Naive thymus-derived CD8-positive, alpha-beta T cell (primary cell): Measurements from ENCODE around the gene IL1RAPL2. TPM values are rescaled to one million over a fixed set of nuclear protein-coding genes. Genes with fewer than 3 reads are reported as not detected.
"Not testable (repeated sequence)": the region's sequence is repeated elsewhere in the genome, so short reads cannot be mapped to it uniquely, and the experiment has no call there.

Source experiments
- ATAC-seq, 2 donors: fragments of 150-1000 bp; cut with Tn5 transposase in 1 of 2; sonication (Bioruptor Pico), chemical (Tn5 transposase) in 1 of 2; 1 replicate in 1 of 2; 2 replicates in 1 of 2; pipeline ENCODE4 v1.10.0; 2021; ENCODE audit warnings: mild to moderate bottlenecking in 2 of 2, moderate library complexity in 2 of 2
- POLR2A ChIA-PET: fragments of 350-600 bp; sonication (Branson Sonifier 250); formaldehyde crosslinking; loops from one replicate; lab custom pipeline; 2021; ENCODE audit warnings: antibody characterized with exemption; lab: Charles Lee
- DNase-seq, 10 donors: peaks; one replicate each; pipeline versions ENCODE4 v3.0.0 to v3.0.0-alpha.2; 2020 to 2022
- H3K27ac Mint-ChIP-seq, 10 donors: one replicate each; pipeline ENCODE4 v1.8.0; 2020 to 2022; ENCODE audit warnings: mild to moderate bottlenecking in 10 of 10, mixed read lengths in 10 of 10, moderate library complexity in 4 of 10, inconsistent platforms in 1 of 10
- H3K27me3 Mint-ChIP-seq, 5 donors: one replicate each; pipeline ENCODE4 v1.8.0; 2021 to 2022; ENCODE audit warnings: mixed read lengths in 5 of 5
- H3K36me3 Mint-ChIP-seq, 3 donors: one replicate each; pipeline ENCODE4 v1.8.0; 2020 to 2022; ENCODE audit warnings: mixed read lengths in 3 of 3, mild to moderate bottlenecking in 2 of 3, inconsistent platforms in 1 of 3
- H3K4me1 Mint-ChIP-seq, 4 donors: one replicate each; pipeline ENCODE4 v1.8.0; 2021 to 2022; ENCODE audit warnings: mixed read lengths in 4 of 4
- H3K4me3 Mint-ChIP-seq, 10 donors: one replicate each; pipeline ENCODE4 v1.8.0; 2020 to 2022; ENCODE audit warnings: mild to moderate bottlenecking in 10 of 10, mixed read lengths in 10 of 10, moderate library complexity in 6 of 10, inconsistent platforms in 1 of 10
- H3K9me3 Mint-ChIP-seq, 9 donors: one replicate each; pipeline ENCODE4 v1.8.0; 2020 to 2022; ENCODE audit warnings: mixed read lengths in 9 of 9, mild to moderate bottlenecking in 3 of 9, inconsistent platforms in 1 of 9, moderate library complexity in 1 of 9
- polyA plus RNA-seq, 3 donors: library from polyadenylated mRNA; unstranded; fragments of 300-500 nt; fragmentation: Illumina TruSeq; gene quantifications; one replicate each; pipeline ENCODE4 v1.2.3, GENCODE V29; 2021
- total RNA-seq, 8 experiments: library from RNA in 2 of 8; stranded (reverse) in 2 of 8; gene quantifications; one replicate each; pipeline ENCODE4 v1.2.3 and lab custom pipeline; 2021 to 2026

The IL1RAPL2 gene
- total and polyA plus RNA-seq, 5 experiments from 2014 or later, result not detected

GRCh38 chrX:105229146-105229545, 663.1 kb downstream of the IL1RAPL2 start:
- no peak for DNase-seq
- Mint-ChIP-seq H3K9me3 (no peaks in the 10 kb centered on the region), H3K4me1 (no peaks in the 10 kb centered on the region), H3K36me3 (no peaks in the 10 kb centered on the region), H3K27ac (no peak overlapping the region), H3K4me3 (no peak overlapping the region), H3K27me3 (no peaks in the 10 kb centered on the region)
- ATAC-seq, result no peak
- POLR2A ChIA-PET, result no interaction called here

GRCh38 chrX:105237407-105237806, 671.4 kb downstream of the IL1RAPL2 start:
- POLR2A ChIA-PET, H3K4me1 Mint-ChIP-seq, DNase-seq, H3K27me3 Mint-ChIP-seq, H3K4me3 Mint-ChIP-seq, H3K9me3 Mint-ChIP-seq, ATAC-seq, H3K27ac Mint-ChIP-seq, H3K36me3 Mint-ChIP-seq: not testable (repeated sequence)

GRCh38 chrX:105241056-105241455, 675.1 kb downstream of the IL1RAPL2 start:
- no peak for ATAC-seq
- Mint-ChIP-seq H3K9me3 (peaks cover 0 to 2% (median 0%) of the 10 kb centered on the region in 9 donors), H3K27ac (no peak overlapping the region), H3K4me1 (no peaks in the 10 kb centered on the region), H3K4me3 (no peak overlapping the region), H3K27me3 (no peaks in the 10 kb centered on the region), H3K36me3 (no peaks in the 10 kb centered on the region)
- POLR2A ChIA-PET, result no interaction called here
- no peak for DNase-seq

GRCh38 chrX:105260291-105261043, 694.5 kb downstream of the IL1RAPL2 start:
- no peak for ATAC-seq

GRCh38 chrX:105263171-105263570, 697.2 kb downstream of the IL1RAPL2 start:
- H3K27ac Mint-ChIP-seq, result no peak overlapping the region
- peaks cover 0 to 4% (median 0%) of the 10 kb centered on the region in 3 donors for H3K36me3 Mint-ChIP-seq
- DNase-seq (no peak), ATAC-seq (no peak)
- H3K4me1 Mint-ChIP-seq, result no peaks in the 10 kb centered on the region
- no peaks in the 10 kb centered on the region for H3K27me3 Mint-ChIP-seq
- POLR2A ChIA-PET, result no interaction called here
- peaks cover 0 to 10% (median 0%) of the 10 kb centered on the region in 9 donors for H3K9me3 Mint-ChIP-seq
- H3K4me3 Mint-ChIP-seq, result no peak overlapping the region

More at GRCh38 chrX:105260291-105261043, 694.5 kb downstream of the IL1RAPL2 start:
- Mint-ChIP-seq H3K27ac (no peak overlapping the region), H3K27me3 (no peaks in the 10 kb centered on the region), H3K36me3 (peaks cover 0 to 4% (median 0%) of the 10 kb centered on the region in 3 donors), H3K4me1 (no peaks in the 10 kb centered on the region), H3K9me3 (peaks cover 0 to 11% (median 4%) of the 10 kb centered on the region in 9 donors), H3K4me3 (no peak overlapping the region)
- no peak for DNase-seq
- POLR2A ChIA-PET, result no interaction called here

GRCh38 chrX:105263801-105264200, 697.8 kb downstream of the IL1RAPL2 start:
- DNase-seq (no peak), ATAC-seq (no peak)
- Mint-ChIP-seq H3K27me3 (no peaks in the 10 kb centered on the region), H3K36me3 (peaks cover 0 to 4% (median 0%) of the 10 kb centered on the region in 3 donors), H3K9me3 (peaks cover 0 to 4% (median 0%) of the 10 kb centered on the region in 9 donors), H3K4me3 (no peak overlapping the region), H3K27ac (no peak overlapping the region), H3K4me1 (no peaks in the 10 kb centered on the region)
- POLR2A ChIA-PET, result no interaction called here

GRCh38 chrX:105265093-105265492, 699.1 kb downstream of the IL1RAPL2 start:
- POLR2A ChIA-PET, result no interaction called here
- Mint-ChIP-seq H3K27ac (no peak overlapping the region), H3K4me1 (no peaks in the 10 kb centered on the region), H3K27me3 (no peaks in the 10 kb centered on the region), H3K36me3 (peaks cover 0 to 4% (median 0%) of the 10 kb centered on the region in 3 donors), H3K4me3 (no peak overlapping the region), H3K9me3 (peaks cover 0 to 4% (median 0%) of the 10 kb centered on the region in 9 donors)
- ATAC-seq, result no peak
- DNase-seq, result no peak

- ATAC-seq, result no peak
- H3K36me3 Mint-ChIP-seq, result no peaks in the 10 kb centered on the region
- no peak overlapping the region for H3K27ac Mint-ChIP-seq
- no peak overlapping the region for H3K4me3 Mint-ChIP-seq
- no peaks in the 10 kb centered on the region for H3K27me3 Mint-ChIP-seq
- no peak for DNase-seq
- H3K4me1 Mint-ChIP-seq, result no peaks in the 10 kb centered on the region
- H3K9me3 Mint-ChIP-seq, result peaks cover 0 to 5% (median 0%) of the 10 kb centered on the region in 9 donors
- POLR2A ChIA-PET, result no interaction called here
Measured at GRCh38 chrX:105266456-105266855, 700.5 kb downstream of the IL1RAPL2 start.

- no peak for ATAC-seq
- DNase-seq, result no peak
- POLR2A ChIA-PET, result no interaction called here
- Mint-ChIP-seq H3K9me3 (peaks cover 0 to 5% (median 0%) of the 10 kb centered on the region in 9 donors), H3K27me3 (no peaks in the 10 kb centered on the region), H3K4me3 (no peak overlapping the region), H3K27ac (no peak overlapping the region), H3K36me3 (no peaks in the 10 kb centered on the region), H3K4me1 (no peaks in the 10 kb centered on the region)
Measured at GRCh38 chrX:105267167-105267566, 701.2 kb downstream of the IL1RAPL2 start.

GRCh38 chrX:105269386-105269785, 703.4 kb downstream of the IL1RAPL2 start:
- Mint-ChIP-seq H3K36me3 (no peaks in the 10 kb centered on the region), H3K27me3 (no peaks in the 10 kb centered on the region), H3K4me3 (no peak overlapping the region), H3K4me1 (no peaks in the 10 kb centered on the region), H3K27ac (no peak overlapping the region), H3K9me3 (peaks cover 0 to 5% (median 0%) of the 10 kb centered on the region in 9 donors)
- no peak for DNase-seq
- ATAC-seq, result no peak
- POLR2A ChIA-PET, result no interaction called here

- DNase-seq (no peak), ATAC-seq (no peak)
- H3K27me3 Mint-ChIP-seq, result no peaks in the 10 kb centered on the region
- H3K4me1 Mint-ChIP-seq, result no peaks in the 10 kb centered on the region
- H3K9me3 Mint-ChIP-seq, result peaks cover 0 to 5% (median 0%) of the 10 kb centered on the region in 9 donors
- no peak overlapping the region for H3K27ac Mint-ChIP-seq
- POLR2A ChIA-PET, result no interaction called here
- no peak overlapping the region for H3K4me3 Mint-ChIP-seq
- H3K36me3 Mint-ChIP-seq, result no peaks in the 10 kb centered on the region
Measured at GRCh38 chrX:105273326-105273725, 707.3 kb downstream of the IL1RAPL2 start.

- peaks cover 0 to 5% (median 0%) of the 10 kb centered on the region in 9 donors for H3K9me3 Mint-ChIP-seq
- no peak overlapping the region for H3K4me3 Mint-ChIP-seq
- no peaks in the 10 kb centered on the region for H3K27me3 Mint-ChIP-seq
- H3K4me1 Mint-ChIP-seq, result no peaks in the 10 kb centered on the region
- POLR2A ChIA-PET, result no interaction called here
- ATAC-seq, result no peak
- no peaks in the 10 kb centered on the region for H3K36me3 Mint-ChIP-seq
- no peak overlapping the region for H3K27ac Mint-ChIP-seq
- DNase-seq, result no peak
Measured at GRCh38 chrX:105274091-105274490, 708.1 kb downstream of the IL1RAPL2 start.

- peaks cover 0 to 2% (median 0%) of the 10 kb centered on the region in 9 donors for H3K9me3 Mint-ChIP-seq
- H3K27ac Mint-ChIP-seq, result no peak overlapping the region
- ATAC-seq (no peak), DNase-seq (no peak)
- H3K27me3 Mint-ChIP-seq, result no peaks in the 10 kb centered on the region
- H3K36me3 Mint-ChIP-seq, result no peaks in the 10 kb centered on the region
- no peaks in the 10 kb centered on the region for H3K4me1 Mint-ChIP-seq
- H3K4me3 Mint-ChIP-seq, result no peak overlapping the region
- POLR2A ChIA-PET, result no interaction called here
Measured at GRCh38 chrX:105277132-105277531, 711.1 kb downstream of the IL1RAPL2 start.

GRCh38 chrX:105282077-105282476, 716.1 kb downstream of the IL1RAPL2 start:
- no peaks in the 10 kb centered on the region for H3K27me3 Mint-ChIP-seq
- no peak overlapping the region for H3K4me3 Mint-ChIP-seq

More at GRCh38 chrX:105282077-105282476, 716.1 kb downstream of the IL1RAPL2 start:
- Mint-ChIP-seq H3K27ac (no peak overlapping the region), H3K36me3 (no peaks in the 10 kb centered on the region), H3K4me1 (no peaks in the 10 kb centered on the region), H3K9me3 (peaks cover 0 to 3% (median 0%) of the 10 kb centered on the region in 9 donors)
- no peak for ATAC-seq
- POLR2A ChIA-PET, result no interaction called here
- no peak for DNase-seq
